ENCODE measurements around the gene ODAPH. TPM values are rescaled to one million over a fixed set of nuclear protein-coding genes. Genes with fewer than 3 reads are reported as not detected.
"Not testable (repeated sequence)": the region's sequence is repeated elsewhere in the genome, so short reads cannot be mapped to it uniquely, and the experiment has no call there.

The ODAPH gene
- total and polyA plus RNA-seq, 4 experiments from 2014 or later = not detected

GRCh38 chr4:75514131-75514948 is 41.5 kb upstream of the ODAPH start, which contains the start of the genes RCHY1 and THAP6:
RCHY1 (minus strand) TSS chr4:75514403; CDS start chr4:75514286, 117 bp downstream.
THAP6 (plus strand) TSS chr4:75514473; CDS start chr4:75515453, 980 bp downstream.
- POLR2A ChIA-PET (ENCODE audit: partially characterized antibody) = interaction anchor here (0.6 to 4.9 kb wide), 21 partner anchors 9 to 1644 kb away, joined by 3 to 41 read pairs (median 4); partner anchors contain the start of genes CDKL2, G3BP2, NAAA and NUP54
- CTCF ChIA-PET (ENCODE audit: partially characterized antibody) = interaction anchor here (1.8 to 3.2 kb wide), 2 partner anchors 9 to 210 kb away, joined by 5 to 13 read pairs; partner anchors contain the start of gene USO1
- Mint-ChIP-seq H3K4me1 (peaks cover 35 to 51% (median 38%) of the 10 kb centered on the region in 4 donors), H3K9me3 (no peaks in the 10 kb centered on the region), H3K36me3 (peaks cover 20 to 37% of the 10 kb centered on the region in 2 donors), H3K4me3 (no peak within 1 kb of the TSS), H3K27ac (peak within 1 kb of the TSS in 3 of 7 donors; percentile 99 to 100 (median 100)), H3K27me3 (no peaks in the 10 kb centered on the region)
- Histone ChIP-seq H3K27me3 (ENCODE audit: insufficient read depth, low read length) (no peaks in the 10 kb centered on the region), H3K36me3 (ENCODE audit: insufficient read depth, low read length) (peaks cover 18% of the 10 kb centered on the region), H3K4me1 (ENCODE audit: insufficient read depth, low read length) (peaks cover 74% of the 10 kb centered on the region), H3K4me3 (ENCODE audit: low read length in 2 of 2) (peak within 1 kb of the TSS; percentile 68 to 99), H3K9me3 (ENCODE audit: control insufficient read depth in 1 of 2, low read length in 2 of 2) (no peaks in the 10 kb centered on the region), H3K27ac (ENCODE audit: low read depth, low read length) (peak within 1 kb of the TSS; percentile 97)
- DNase-seq = peak; percentile 92 to 96 (median 94)
- intact Hi-C loops (cut with micrococcal nuclease) = loop anchor here (1.0 to 10.0 kb wide), 11 partner anchors 120 to 1642 kb away; partner anchors contain the start of genes CCNG2, CCNI, CDKL2 and G3BP2

GRCh38 chr4:75514949-75515612 is 40.8 kb upstream of the ODAPH start:
- intact Hi-C loops (cut with micrococcal nuclease) = loop anchor here (1.0 to 10.0 kb wide), 11 partner anchors 120 to 1642 kb away; partner anchors contain the start of genes CCNG2, CCNI, CDKL2 and G3BP2
- no peaks in the 10 kb centered on the region for H3K27me3 ChIP-seq (ENCODE audit: insufficient read depth, low read length)
- Mint-ChIP-seq H3K4me3 (no peak overlapping the region), H3K27ac (peak overlapping the region in 3 of 7 donors; percentile 99 to 100 (median 100)), H3K27me3 (no peaks in the 10 kb centered on the region), H3K4me1 (peaks cover 30 to 45% (median 41%) of the 10 kb centered on the region in 4 donors), H3K36me3 (peaks cover 23 to 37% of the 10 kb centered on the region in 2 donors), H3K9me3 (peaks cover 0 to 1% (median 0%) of the 10 kb centered on the region in 8 donors)
- H3K9me3 ChIP-seq (ENCODE audit: control insufficient read depth in 1 of 2, low read length in 2 of 2) = no peaks in the 10 kb centered on the region
- peaks cover 17% of the 10 kb centered on the region for H3K36me3 ChIP-seq (ENCODE audit: insufficient read depth, low read length)
- peak; percentile 40 to 59 (median 45) for DNase-seq
- peaks cover 70% of the 10 kb centered on the region for H3K4me1 ChIP-seq (ENCODE audit: insufficient read depth, low read length)
- ChIA-PET CTCF (ENCODE audit: partially characterized antibody) (interaction anchor here (1.8 to 3.2 kb wide), 2 partner anchors 9 to 209 kb away, joined by 5 to 13 read pairs; partner anchors contain the start of gene USO1), POLR2A (ENCODE audit: partially characterized antibody) (interaction anchor here (0.7 to 4.9 kb wide), 18 partner anchors 10 to 1643 kb away, joined by 3 to 41 read pairs (median 5); partner anchors contain the start of genes G3BP2, NAAA, NUP54 and ODAPH)
- H3K27ac ChIP-seq (ENCODE audit: low read depth, low read length) = peak overlapping the region; percentile 97
- peak overlapping the region; percentile 68 to 99 for H3K4me3 ChIP-seq (ENCODE audit: low read length in 2 of 2)

GRCh38 chr4:75516144-75516543 is 39.7 kb upstream of the ODAPH start:
- no peak overlapping the region for H3K4me3 ChIP-seq (ENCODE audit: low read length in 2 of 2)
- H3K4me3 Mint-ChIP-seq = peak overlapping the region in 1 of 8 donors; percentile 8
- no peak for DNase-seq
- H3K9me3 Mint-ChIP-seq = peaks cover 0 to 3% (median 0%) of the 10 kb centered on the region in 8 donors
- intact Hi-C loops (cut with micrococcal nuclease) = loop anchor here (10.0 kb wide), 2 partner anchors 119 to 1469 kb away; partner anchors contain the start of gene CDKL2
- ChIA-PET CTCF (ENCODE audit: partially characterized antibody) (interaction anchor here (3.2 kb wide), 1 partner anchor 208 kb away, joined by 13 read pairs; the partner anchor contains the start of gene USO1), POLR2A (ENCODE audit: partially characterized antibody) (interaction anchor here (0.8 to 4.9 kb wide), 3 partner anchors 11 to 424 kb away, joined by 4 to 28 read pairs (median 14); partner anchors contain the start of genes NAAA and USO1)
- no peaks in the 10 kb centered on the region for H3K27me3 Mint-ChIP-seq
- H3K36me3 ChIP-seq (ENCODE audit: insufficient read depth, low read length) = peaks cover 18% of the 10 kb centered on the region
- no peaks in the 10 kb centered on the region for H3K9me3 ChIP-seq (ENCODE audit: control insufficient read depth in 1 of 2, low read length in 2 of 2)
- peaks cover 29 to 53% (median 45%) of the 10 kb centered on the region in 4 donors for H3K4me1 Mint-ChIP-seq
- peaks cover 32 to 45% of the 10 kb centered on the region in 2 donors for H3K36me3 Mint-ChIP-seq
- H3K4me1 ChIP-seq (ENCODE audit: insufficient read depth, low read length) = peaks cover 63% of the 10 kb centered on the region
- no peaks in the 10 kb centered on the region for H3K27me3 ChIP-seq (ENCODE audit: insufficient read depth, low read length)
- peak overlapping the region; percentile 97 for H3K27ac ChIP-seq (ENCODE audit: low read depth, low read length)
- peak overlapping the region in 4 of 7 donors; percentile 13 to 100 (median 100) for H3K27ac Mint-ChIP-seq

GRCh38 chr4:75519452-75519851 is 36.4 kb upstream of the ODAPH start:
- H3K27ac Mint-ChIP-seq; DNase-seq; POLR2A ChIA-PET (ENCODE audit: partially characterized antibody); H3K27me3 Mint-ChIP-seq; H3K9me3 Mint-ChIP-seq; H3K4me3 ChIP-seq (ENCODE audit: low read length in 2 of 2); H3K27me3 ChIP-seq (ENCODE audit: insufficient read depth, low read length); CTCF ChIA-PET (ENCODE audit: partially characterized antibody); H3K27ac ChIP-seq (ENCODE audit: low read depth, low read length); H3K9me3 ChIP-seq (ENCODE audit: control insufficient read depth in 1 of 2, low read length in 2 of 2): not testable (repeated sequence)
- intact Hi-C loops (cut with micrococcal nuclease) = loop anchor here (10.0 kb wide), 2 partner anchors 115 to 1465 kb away; partner anchors contain the start of gene CDKL2
- Mint-ChIP-seq H3K4me1 (peaks cover 37 to 56% (median 48%) of the 10 kb centered on the region in 4 donors), H3K36me3 (peaks cover 54 to 62% of the 10 kb centered on the region in 2 donors), H3K4me3 (peak overlapping the region in 1 of 8 donors; percentile 40)
- peaks cover 26% of the 10 kb centered on the region for H3K36me3 ChIP-seq (ENCODE audit: insufficient read depth, low read length)
- H3K4me1 ChIP-seq (ENCODE audit: insufficient read depth, low read length) = peaks cover 36% of the 10 kb centered on the region

- peaks cover 71 to 76% of the 10 kb centered on the region in 2 donors for H3K36me3 Mint-ChIP-seq
- H3K4me3 ChIP-seq (ENCODE audit: low read length in 2 of 2) = no peak overlapping the region
- peaks cover 36% of the 10 kb centered on the region for H3K36me3 ChIP-seq (ENCODE audit: insufficient read depth, low read length)
- peaks cover 0 to 2% (median 0%) of the 10 kb centered on the region in 8 donors for H3K9me3 Mint-ChIP-seq
- H3K27ac ChIP-seq (ENCODE audit: low read depth, low read length) = no peak overlapping the region
- DNase-seq = no peak
- H3K27ac Mint-ChIP-seq = no peak overlapping the region
- intact Hi-C loops (cut with micrococcal nuclease) = no loop called here
- ChIA-PET CTCF (ENCODE audit: partially characterized antibody) (no interaction called here), POLR2A (ENCODE audit: partially characterized antibody) (interaction anchor here (1.2 kb wide), 1 partner anchor 10 kb away, joined by 3 read pairs; no protein-coding TSS in a partner anchor)
- H3K4me1 Mint-ChIP-seq = peaks cover 16 to 21% (median 18%) of the 10 kb centered on the region in 4 donors
- H3K27me3 Mint-ChIP-seq = no peaks in the 10 kb centered on the region
- H3K27me3 ChIP-seq (ENCODE audit: insufficient read depth, low read length) = no peaks in the 10 kb centered on the region
- H3K4me3 Mint-ChIP-seq = no peak overlapping the region
- H3K4me1 ChIP-seq (ENCODE audit: insufficient read depth, low read length) = peaks cover 3% of the 10 kb centered on the region
- H3K9me3 ChIP-seq (ENCODE audit: control insufficient read depth in 1 of 2, low read length in 2 of 2) = no peaks in the 10 kb centered on the region
These were observed 30.8 kb upstream of the ODAPH start for GRCh38 chr4:75525086-75525485.

- H3K27me3 Mint-ChIP-seq = no peaks in the 10 kb centered on the region
- peaks cover 8 to 16% (median 13%) of the 10 kb centered on the region in 4 donors for H3K4me1 Mint-ChIP-seq
- no peak overlapping the region for H3K4me3 Mint-ChIP-seq
- peaks cover 0 to 5% (median 0%) of the 10 kb centered on the region in 8 donors for H3K9me3 Mint-ChIP-seq
- Histone ChIP-seq H3K27ac (ENCODE audit: low read depth, low read length) (no peak overlapping the region), H3K9me3 (ENCODE audit: control insufficient read depth in 1 of 2, low read length in 2 of 2) (no peaks in the 10 kb centered on the region), H3K36me3 (ENCODE audit: insufficient read depth, low read length) (peaks cover 37% of the 10 kb centered on the region), H3K4me1 (ENCODE audit: insufficient read depth, low read length) (no peaks in the 10 kb centered on the region), H3K4me3 (ENCODE audit: low read length in 2 of 2) (no peak overlapping the region), H3K27me3 (ENCODE audit: insufficient read depth, low read length) (no peaks in the 10 kb centered on the region)
- H3K27ac Mint-ChIP-seq = no peak overlapping the region
- intact Hi-C loops (cut with micrococcal nuclease) = no loop called here
- ChIA-PET POLR2A (ENCODE audit: partially characterized antibody) (interaction anchor here (0.6 to 2.1 kb wide), 3 partner anchors 11 to 80 kb away, joined by 3 to 6 read pairs (median 3); partner anchors contain the start of genes RCHY1 and THAP6), CTCF (ENCODE audit: partially characterized antibody) (no interaction called here)
- peaks cover 71 to 76% of the 10 kb centered on the region in 2 donors for H3K36me3 Mint-ChIP-seq
- no peak for DNase-seq
These were observed 30.0 kb upstream of the ODAPH start for GRCh38 chr4:75525910-75526309.

All from CD4-positive, alpha-beta memory T cell (primary cell).